ENCODE results near the gene GTPBP4. TPM values are rescaled to one million over a fixed set of nuclear protein-coding genes. Genes with fewer than 3 reads are reported as not detected.

GTPBP4 gene
- total and polyA plus RNA-seq, 2 of the 8 experiments (the other 6 are each of a cell fraction or from before 2014, with no cell fraction given): 16.9 to 98.1 TPM

DNA sequence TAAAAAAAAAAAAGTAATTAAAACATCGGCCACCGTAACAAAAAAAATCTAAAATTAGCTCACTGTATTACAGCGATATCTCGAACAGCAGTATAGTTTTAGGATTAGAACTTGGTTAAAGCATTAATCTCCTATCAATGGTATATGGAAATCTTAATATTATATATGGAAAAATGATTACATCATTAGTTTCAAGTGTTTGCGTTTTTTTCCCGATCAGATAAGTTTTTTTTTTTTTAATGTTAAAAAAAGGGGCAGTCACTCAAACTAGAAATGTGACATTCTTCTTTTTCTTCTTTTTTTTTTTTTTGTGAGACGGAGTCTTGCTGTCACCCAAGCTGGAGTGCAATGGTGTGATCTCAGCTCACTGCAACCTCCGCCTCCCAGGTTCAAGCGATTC lies 53.3 kb downstream of the GTPBP4 start (continued):
- TF ChIP-seq FOSL1 (IDR thresholded peaks at IDR 0.05; ENCODE audit: insufficient read depth, low read depth, low read length) (no peak), CHD2 (IDR thresholded peaks at IDR 0.05; ENCODE audit: low read length) (no peak)

All from H1 (cell line).